IMR-90 (cell line): ENCODE measurements around the gene PTPRH. TPM values are rescaled to one million over a fixed set of nuclear protein-coding genes. Genes with fewer than 3 reads are reported as not detected.

Experiments
- ATAC-seq: fragments of 200-7000 bp; cut with Tn5 transposase; 2 replicates; pipeline ENCODE4 v1.9.1; 2020; ENCODE audit warnings: low read depth, mild to moderate bottlenecking, moderate library complexity
- BruUV-seq: library from RNA; stranded (reverse); fragments of 400-500 nt; replicated peaks from 2 replicates; lab custom pipeline; 2021; lab: Mats Ljungman, UMichigan
- CTCF ChIA-PET: fragments of 300-600 bp; formaldehyde crosslinking; extraction: SDS; loops from one replicate; lab custom pipeline; 2021; ENCODE audit warnings: antibody characterized with exemption; lab: Yijun Ruan, JAX
- POLR2A ChIA-PET: fragments of 300-600 bp; sonication (Branson Sonifier 250); formaldehyde crosslinking; loops from one replicate; lab custom pipeline; 2022; ENCODE audit warnings: antibody characterized with exemption; ENCODE audit not compliant: unreplicated experiment; lab: Charles Lee
- DNase-seq: peaks from one replicate; pipeline ENCODE4 v3.0.0; 2013
- H2AFZ ChIP-seq: replicated peaks from 2 replicates; pipeline ENCODE3; 2013; ENCODE audit warnings: low read length, mild to moderate bottlenecking; ENCODE audit not compliant: poor library complexity
- H2AK5ac ChIP-seq: 2 replicates; pipeline ENCODE4 v1.6.1; 2013; ENCODE audit warnings: low read depth, low read length, inconsistent platforms
- H2AK9ac ChIP-seq: replicated peaks from 2 replicates; pipeline ENCODE3; 2013; ENCODE audit warnings: mild to moderate bottlenecking, low read depth, low read length, moderate library complexity; ENCODE audit not compliant: poor library complexity
- H2BK120ac ChIP-seq: 2 replicates; pipeline ENCODE4 v1.6.1; 2013; ENCODE audit warnings: low read depth, low read length, inconsistent platforms
- H2BK15ac ChIP-seq: 3 replicates; pipeline ENCODE4 v1.6.1; 2013; ENCODE audit warnings: low read depth, low read length, inconsistent platforms
- H2BK20ac ChIP-seq: 2 replicates; pipeline ENCODE4 v1.6.1; 2013; ENCODE audit warnings: low read depth, mild to moderate bottlenecking, inconsistent platforms, low read length, moderate library complexity
- H2BK5ac ChIP-seq: 2 replicates; pipeline ENCODE4 v1.6.1; 2013; ENCODE audit warnings: mild to moderate bottlenecking, low read depth, low read length, inconsistent platforms; ENCODE audit not compliant: poor library complexity, severe bottlenecking
- H3K14ac ChIP-seq: replicated peaks from 2 replicates; pipeline ENCODE4 v1.6.1; 2013; ENCODE audit warnings: low read depth, low read length, inconsistent platforms
- H3K18ac ChIP-seq: 2 replicates; pipeline ENCODE4 v1.6.1; 2013; ENCODE audit warnings: low read depth, low read length, control low read depth
- H3K23ac ChIP-seq: 2 replicates; pipeline ENCODE4 v1.6.1; 2013; ENCODE audit warnings: low read depth, low read length, inconsistent platforms
- H3K27ac ChIP-seq: 2 replicates; pipeline ENCODE4 v1.5.1; 2013; ENCODE audit warnings: mild to moderate bottlenecking, control low read depth, low read length; ENCODE audit not compliant: insufficient read depth
- H3K27me3 ChIP-seq: 2 replicates; pipeline ENCODE4 v1.6.1; 2013; ENCODE audit warnings: low read length; ENCODE audit not compliant: control insufficient read depth, insufficient read depth
- H3K36me3 ChIP-seq: 2 replicates; pipeline ENCODE4 v1.6.1; 2013; ENCODE audit warnings: low read length, mixed read lengths; ENCODE audit not compliant: control insufficient read depth, insufficient read depth
- H3K4ac ChIP-seq: 2 replicates; pipeline ENCODE4 v1.6.1; 2013; ENCODE audit warnings: low read depth, low read length, inconsistent platforms
- H3K4me1 ChIP-seq: 2 replicates; pipeline ENCODE4 v1.6.1; 2013; ENCODE audit warnings: low read length, mixed read lengths; ENCODE audit not compliant: control insufficient read depth, insufficient read depth
- H3K4me2 ChIP-seq: 2 replicates; pipeline ENCODE4 v1.6.1; 2013; ENCODE audit warnings: low read depth, mild to moderate bottlenecking, control low read depth, low read length, moderate library complexity
- H3K4me3 ChIP-seq: 2 replicates; pipeline ENCODE4 v1.5.1; 2013; ENCODE audit warnings: low read depth, mild to moderate bottlenecking, control low read depth, low read length, moderate library complexity; ENCODE audit not compliant: insufficient read depth
- H3K56ac ChIP-seq: 2 replicates; pipeline ENCODE4 v1.6.1; 2013; ENCODE audit warnings: low read length, inconsistent platforms; ENCODE audit not compliant: insufficient read depth; ENCODE audit errors: extremely low read depth
- H3K79me1 ChIP-seq, 2 experiments: 2 replicates each; pipeline ENCODE4 v1.6.1; 2013; ENCODE audit warnings: low read length in 2 of 2, inconsistent platforms in 1 of 2, low read depth in 1 of 2
- H3K9ac ChIP-seq: 2 replicates; pipeline ENCODE4 v1.6.1; 2013; ENCODE audit warnings: low read depth, low read length, control low read depth
- H3K9me1 ChIP-seq: 2 replicates; pipeline ENCODE4 v1.6.1; 2013; ENCODE audit warnings: low read length, inconsistent platforms; ENCODE audit not compliant: insufficient read depth
- H3K9me3 ChIP-seq: 2 replicates; pipeline ENCODE4 v1.6.1; 2013; ENCODE audit warnings: low read length; ENCODE audit not compliant: control insufficient read depth, insufficient read depth
- H4K20me1 ChIP-seq: 2 replicates; pipeline ENCODE4 v1.6.1; 2013; ENCODE audit warnings: low read length, inconsistent platforms; ENCODE audit not compliant: insufficient read depth
- H4K5ac ChIP-seq: 2 replicates; pipeline ENCODE4 v1.6.1; 2013; ENCODE audit warnings: mild to moderate bottlenecking, low read depth, low read length, control low read depth
- H4K8ac ChIP-seq, 2 experiments: 2 replicates each; pipeline ENCODE4 v1.6.1; 2013; ENCODE audit warnings: low read depth in 2 of 2, low read length in 2 of 2, control low read depth in 1 of 2, inconsistent platforms in 1 of 2
- H4K91ac ChIP-seq: 2 replicates; pipeline ENCODE4 v1.6.1; 2013; ENCODE audit warnings: low read depth, low read length, inconsistent platforms; ENCODE audit not compliant: insufficient read depth
- CHD1 ChIP-seq: IDR thresholded peaks from 2 replicates; pipeline ENCODE4 v1.6.1; 2012; ENCODE audit warnings: low read depth, low read length, improper control_type of control experiment
- CTCF ChIP-seq: conservative IDR thresholded peaks from 2 replicates; pipeline ENCODE4 v1.5.1; 2012; ENCODE audit warnings: mild to moderate bottlenecking, low read depth, low read length, improper control_type of control experiment
- RAD21 ChIP-seq: IDR thresholded peaks from 2 replicates; pipeline ENCODE4 v1.6.1; 2012; ENCODE audit warnings: low read length, improper control_type of control experiment
- SMC3 ChIP-seq: fragments of 150-350 bp; IDR thresholded peaks from 2 replicates; pipeline ENCODE4 v1.6.1; 2016; ENCODE audit warnings: low read depth, mild to moderate bottlenecking, antibody characterized with exemption, low read length, moderate library complexity
- WGBS, 2 experiments: methylation state at CpG; one replicate each; pipeline versions ENCODE4 v1.1.5 to v1.1.7; 2013; ENCODE audit warnings: missing lambda C conversion rate in 2 of 2; ENCODE audit not compliant: insufficient read length in 1 of 2; ENCODE audit errors: extremely low coverage in 2 of 2; 5-methylcytosine and 5-hydroxymethylcytosine counted together
- dilution Hi-C: fragments of 300-500 bp; cut with HindIII; formaldehyde crosslinking; loops from one replicate; pipeline ENCODE4 v1.14.3; 2018; ENCODE audit warnings: low sequenced_read_pairs; ENCODE audit not compliant: unreplicated experiment
- in situ Hi-C: fragments of 300-500 bp; cut with MboI; formaldehyde crosslinking; loops from 3 replicates; pipeline ENCODE4 v1.14.3; 2019; ENCODE audit warnings: low sequenced_read_pairs, inconsistent platforms, mixed read lengths
- intact Hi-C: fragments of 100-400 bp; cut with micrococcal nuclease; formaldehyde crosslinking; loops from 2 replicates; pipeline ENCODE4 v1.10.0; 2022
- polyA plus RNA-seq, 3 experiments: library from polyadenylated mRNA; depleted of rRNA; stranded (reverse); fragments of >200 nt; gene quantifications; 2 replicates each; pipeline ENCODE4 v1.2.3, GENCODE V29; 2012; ENCODE audit warnings: low replicate concordance in 1 of 3
- total RNA-seq: library from RNA; depleted of rRNA; stranded (reverse); fragments of >200 nt; gene quantifications from 2 replicates; pipeline ENCODE4 v1.2.3, GENCODE V29; 2012

PTPRH gene
- total and polyA plus RNA-seq, 2 of the 4 experiments (the other 2 are of a cell fraction): 1.3 to 3.4 TPM

GRCh38 chr19:55133639-55134444 is 75.5 kb downstream of the PTPRH start (continued):
- TF ChIP-seq CHD1: no peak

- Histone ChIP-seq H3K9ac (no peak overlapping the region), H2AK9ac (no peak overlapping the region), H3K27me3 (peaks cover 27% of the 10 kb centered on the region), H4K5ac (no peak overlapping the region), H3K4me2 (no peak overlapping the region), H3K27ac (no peak overlapping the region), H2AK5ac (no peak overlapping the region), H3K9me3 (no peaks in the 10 kb centered on the region), H4K20me1 (no peaks in the 10 kb centered on the region), H3K18ac (no peak overlapping the region), H2BK20ac (no peak overlapping the region), H3K36me3 (no peaks in the 10 kb centered on the region), H3K14ac (no peak overlapping the region), H3K4me3 (no peak overlapping the region), H3K4ac (no peak overlapping the region), H4K91ac (no peak overlapping the region), H3K79me1 (no peaks in the 10 kb centered on the region), H3K56ac (no peak overlapping the region), H2BK120ac (no peak overlapping the region), H2BK5ac (no peak overlapping the region), H2AFZ (no peak overlapping the region), H2BK15ac (no peak overlapping the region), H3K4me1 (no peaks in the 10 kb centered on the region), H4K8ac (no peak overlapping the region), H3K9me1 (no peaks in the 10 kb centered on the region), H3K23ac (no peak overlapping the region)
- TF ChIP-seq SMC3: no peak
- 0 out of 2 replicates have a peak, but pooled peaks have one; percentile 11 for TF ChIP-seq RAD21
- 0 out of 2 replicates have a peak, but pooled peaks have one; percentile 17 for TF ChIP-seq CTCF
- WGBS, 2 experiments: no CpG with 5 or more reads among the region's 14 CpGs
- ATAC-seq (no peak), DNase-seq (no peak)
- dilution Hi-C loops (no loop called here), in situ Hi-C loops (no loop called here), intact Hi-C loops (no loop called here)
- CTCF ChIA-PET: interaction anchor here (0.5 kb wide), 1 partner anchor 27 kb away, joined by 3 read pairs; no protein-coding TSS in a partner anchor
- POLR2A ChIA-PET: no interaction called here
- no TSS peak for BruUV-seq
Observed at GRCh38 chr19:55132453-55133129, 76.7 kb downstream of the PTPRH start.
